LNCaP clone FGC (cell line): ENCODE results near the gene SCD5.

Experiments
- DNase-seq: peaks from one replicate; pipeline ENCODE4 v3.0.0-alpha.2; 2011; ENCODE audit warnings: low read depth
- H3K4me3 ChIP-seq: 2 replicates; pipeline ENCODE4 v1.5.1; 2011; ENCODE audit warnings: mild to moderate bottlenecking, low read depth, low read length, control low read depth
- TF ChIP-seq, protein P1 (sequence below): IDR thresholded peaks from 2 replicates; pipeline ENCODE4 v1.5.1; 2012; ENCODE audit warnings: mild to moderate bottlenecking; ENCODE audit not compliant: control insufficient read depth, insufficient read depth; ENCODE audit errors: extremely low read depth

The SCD5 gene

DNA sequence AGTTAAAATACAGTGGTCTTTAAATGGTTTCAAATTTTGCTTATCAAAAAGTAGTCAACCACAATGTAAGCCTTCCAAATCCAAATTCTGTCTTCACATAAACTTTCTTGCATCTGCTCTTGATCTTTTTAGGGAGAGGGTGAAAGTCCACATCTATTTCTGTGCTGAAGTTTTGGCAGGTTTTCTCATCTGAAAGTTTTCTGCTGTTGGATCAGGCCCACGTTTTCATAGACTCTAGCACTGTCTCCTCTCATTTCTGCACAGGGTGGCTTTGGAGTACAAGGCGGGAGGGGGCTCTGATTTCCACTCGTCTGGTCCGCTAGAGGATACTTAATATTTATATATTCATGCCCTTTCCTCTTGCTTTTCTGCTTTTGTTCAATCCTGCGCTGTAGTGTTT is 218.7 kb downstream of the SCD5 start:
- H3K4me3 ChIP-seq, result no peak overlapping the region
- no peak for DNase-seq
- TF ChIP-seq, protein P1, sequence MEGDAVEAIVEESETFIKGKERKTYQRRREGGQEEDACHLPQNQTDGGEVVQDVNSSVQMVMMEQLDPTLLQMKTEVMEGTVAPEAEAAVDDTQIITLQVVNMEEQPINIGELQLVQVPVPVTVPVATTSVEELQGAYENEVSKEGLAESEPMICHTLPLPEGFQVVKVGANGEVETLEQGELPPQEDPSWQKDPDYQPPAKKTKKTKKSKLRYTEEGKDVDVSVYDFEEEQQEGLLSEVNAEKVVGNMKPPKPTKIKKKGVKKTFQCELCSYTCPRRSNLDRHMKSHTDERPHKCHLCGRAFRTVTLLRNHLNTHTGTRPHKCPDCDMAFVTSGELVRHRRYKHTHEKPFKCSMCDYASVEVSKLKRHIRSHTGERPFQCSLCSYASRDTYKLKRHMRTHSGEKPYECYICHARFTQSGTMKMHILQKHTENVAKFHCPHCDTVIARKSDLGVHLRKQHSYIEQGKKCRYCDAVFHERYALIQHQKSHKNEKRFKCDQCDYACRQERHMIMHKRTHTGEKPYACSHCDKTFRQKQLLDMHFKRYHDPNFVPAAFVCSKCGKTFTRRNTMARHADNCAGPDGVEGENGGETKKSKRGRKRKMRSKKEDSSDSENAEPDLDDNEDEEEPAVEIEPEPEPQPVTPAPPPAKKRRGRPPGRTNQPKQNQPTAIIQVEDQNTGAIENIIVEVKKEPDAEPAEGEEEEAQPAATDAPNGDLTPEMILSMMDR, result no peak
